GM19468 (cell line): Measurements from ENCODE around the gene TRIM51G.
"Not testable (repeated sequence)": the region's sequence is repeated elsewhere in the genome, so short reads cannot be mapped to it uniquely, and the experiment has no call there.

Source experiments
- ATAC-seq: cut with Tn5 transposase; IDR thresholded peaks from one replicate; pipeline ENCODE4 v1.9.1; 2021; ENCODE audit warnings: mild to moderate bottlenecking, moderate library complexity, moderate number of reproducible peaks; ENCODE audit not compliant: unreplicated experiment; ENCODE audit errors: extremely low read depth

The TRIM51G gene, protein sequence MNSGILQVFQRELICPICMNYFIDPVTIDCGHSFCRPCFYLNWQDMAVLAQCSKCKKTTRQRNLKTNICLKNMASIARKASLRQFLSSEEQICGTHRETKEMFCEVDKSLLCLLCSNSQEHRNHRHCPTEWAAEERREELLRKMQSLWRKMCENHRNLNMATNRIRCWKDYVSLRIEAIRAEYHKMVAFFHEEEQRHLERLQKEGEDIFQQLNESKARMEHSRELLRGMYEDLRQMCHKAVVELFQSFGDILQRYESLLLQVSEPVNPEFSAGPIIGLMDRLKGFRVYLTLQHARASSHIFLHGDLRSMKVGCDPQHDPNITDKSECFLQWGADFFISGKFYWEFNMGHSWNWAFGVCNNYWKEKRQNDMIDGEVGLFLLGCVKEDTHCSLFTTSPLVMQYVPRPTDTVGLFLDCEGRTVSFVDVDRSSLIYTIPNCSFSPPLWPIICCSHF

DNA sequence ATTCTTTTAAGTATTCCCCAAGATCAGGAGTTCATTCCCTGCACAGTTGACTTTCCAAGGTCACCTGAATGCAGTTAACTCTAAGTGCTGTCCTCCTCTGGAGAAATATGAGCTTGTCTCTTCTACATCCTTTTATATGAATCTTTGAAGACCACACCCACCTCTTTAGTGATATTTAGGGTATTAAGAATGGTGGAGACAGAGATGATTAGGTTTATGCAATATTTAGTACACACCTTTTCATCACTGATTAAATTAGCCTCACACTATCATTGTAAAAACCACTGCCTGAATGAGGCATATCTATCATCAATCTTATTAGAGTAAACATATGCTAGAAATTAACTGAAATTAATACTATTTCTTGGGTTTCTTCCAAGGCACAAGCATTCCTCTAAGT lies at the start of gene TRIM51G:
TRIM51G (minus strand) TSS at position 101 of the 400 bp plus-strand sequence. CDS start 2,190 bp downstream, outside the sequence.
- not testable (repeated sequence) for ATAC-seq

DNA sequence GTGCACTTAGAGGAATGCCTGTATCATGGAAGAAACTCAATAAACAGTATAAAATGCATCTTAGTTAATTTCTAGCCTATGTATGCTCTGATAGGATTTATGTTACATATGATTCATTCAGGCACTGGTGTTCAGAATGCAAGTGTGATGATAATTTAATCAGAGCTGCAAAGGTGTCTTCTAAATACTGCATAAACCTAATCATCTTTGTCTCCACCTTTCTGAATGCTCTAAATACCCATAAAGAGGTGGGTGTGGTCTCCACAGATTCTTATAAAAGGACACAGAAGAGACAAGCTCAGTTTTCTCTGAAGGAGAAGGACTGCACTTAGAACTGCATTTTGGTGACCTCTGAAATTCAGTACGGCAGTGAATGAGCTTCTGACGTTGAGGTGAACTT lies 44.8 kb upstream of the TRIM51G start, which contains the start of gene TRIM49B:
TRIM49B (plus strand) TSS at position 301 of the 400 bp plus-strand sequence. CDS start 2,777 bp downstream, outside the sequence.
- ATAC-seq = not testable (repeated sequence)

DNA sequence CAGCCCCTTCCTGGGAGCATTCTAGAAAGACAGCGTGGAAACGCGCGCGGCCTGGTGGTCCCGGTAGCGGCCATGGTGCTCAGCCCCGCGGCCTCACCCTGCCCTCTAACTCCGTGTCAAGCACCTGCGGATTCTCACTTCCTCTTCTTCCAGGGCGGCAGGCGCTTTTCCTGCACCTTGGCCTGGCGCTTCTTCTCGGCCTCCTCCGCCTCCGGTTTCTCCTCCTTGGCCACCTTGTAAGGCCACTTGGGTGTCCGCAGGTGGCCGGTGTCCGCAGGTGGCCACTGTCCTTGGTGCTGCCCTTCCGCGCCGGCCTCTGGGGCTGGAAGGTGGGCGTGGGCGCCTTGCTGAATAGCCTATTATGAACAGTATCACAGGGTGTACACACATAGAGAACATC lies 15.1 kb downstream of the TRIM51G start:
- not testable (repeated sequence) for ATAC-seq

DNA sequence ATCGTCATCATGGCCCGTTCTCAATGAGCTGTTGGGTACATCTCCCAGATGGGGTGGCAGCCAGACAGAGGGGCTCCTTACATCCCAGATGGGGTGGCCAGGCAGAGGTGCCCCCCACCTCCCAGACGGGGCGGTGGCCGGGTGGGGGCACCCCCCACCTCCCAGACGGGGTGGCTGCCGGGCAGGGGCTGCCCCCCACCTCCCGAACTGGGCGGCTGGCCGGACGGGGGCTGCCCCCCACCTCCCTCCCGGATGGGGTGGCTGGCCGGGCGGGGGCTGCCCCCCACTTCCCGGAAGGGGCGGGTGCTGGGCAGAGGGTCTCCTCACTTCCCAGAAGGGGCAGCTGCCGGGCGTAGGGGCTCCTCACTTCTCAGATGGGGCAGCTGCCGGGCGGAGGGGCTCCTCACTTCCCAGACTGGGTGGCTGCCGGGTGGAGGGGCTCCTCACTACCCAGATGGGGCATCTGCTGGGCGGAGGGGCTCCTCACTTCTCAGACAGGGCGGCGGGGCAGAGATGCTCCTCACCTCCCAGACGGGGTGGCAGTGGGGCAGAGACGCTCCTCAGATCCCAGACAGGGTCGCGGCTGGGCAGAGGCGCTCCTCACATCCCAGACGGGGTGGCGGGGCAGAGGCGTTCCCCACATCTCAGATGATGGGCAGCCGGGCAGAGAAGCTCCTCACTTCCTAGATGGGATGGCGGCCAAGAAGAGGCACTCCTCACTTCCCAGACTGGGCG lies 28.2 kb downstream of the TRIM51G start:
- not testable (repeated sequence) for ATAC-seq

DNA sequence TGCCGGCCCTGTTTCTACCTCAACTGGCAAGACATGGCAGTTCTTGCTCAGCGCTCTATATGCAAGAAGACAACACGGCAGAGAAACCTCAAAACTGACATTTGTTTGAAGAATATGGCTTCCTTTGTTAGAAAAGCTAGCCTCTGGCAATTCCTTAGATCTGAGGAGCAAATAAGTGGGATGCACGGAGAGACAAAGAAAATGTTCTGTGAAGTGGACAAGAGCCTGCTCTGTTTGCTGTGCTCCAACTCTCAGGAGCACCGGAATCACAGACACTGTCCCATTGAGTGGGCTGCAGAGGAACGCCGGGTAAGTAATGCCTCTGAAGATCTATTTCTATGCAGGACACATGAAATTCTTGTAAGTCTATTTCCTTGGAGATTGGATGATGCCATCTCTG lies 37.9 kb downstream of the TRIM51G start:
- not testable (repeated sequence) for ATAC-seq
